ENCODE measurements around the gene CHST4. TPM values are rescaled to one million over a fixed set of nuclear protein-coding genes. Genes with fewer than 3 reads are reported as not detected.
"Not testable (repeated sequence)": the region's sequence is repeated elsewhere in the genome, so short reads cannot be mapped to it uniquely, and the experiment has no call there.

CHST4 gene
- polyA plus RNA-seq, 12 donors = 0.13 to 0.15 TPM; not detected in 10

DNA sequence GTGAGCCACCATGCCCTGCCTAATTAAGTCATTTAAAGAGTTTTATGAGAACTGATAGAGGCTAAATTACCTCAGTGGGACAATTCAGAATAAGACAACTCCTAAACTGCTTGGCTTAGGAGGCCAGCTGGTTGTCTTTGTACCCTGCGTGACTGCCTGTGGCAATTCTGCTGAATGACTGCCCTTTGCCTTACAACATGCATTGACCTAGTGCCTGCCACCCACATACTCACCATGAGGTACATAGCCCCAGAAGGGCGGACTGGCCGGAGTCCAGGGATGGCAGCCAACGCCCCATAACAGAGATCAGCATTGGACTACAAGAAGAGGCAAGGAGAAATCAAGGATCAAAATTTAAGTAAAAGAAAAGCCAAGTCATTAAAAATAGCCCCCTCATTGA lies 43.4 kb downstream of the CHST4 start:
- no peak for DNase-seq

DNA sequence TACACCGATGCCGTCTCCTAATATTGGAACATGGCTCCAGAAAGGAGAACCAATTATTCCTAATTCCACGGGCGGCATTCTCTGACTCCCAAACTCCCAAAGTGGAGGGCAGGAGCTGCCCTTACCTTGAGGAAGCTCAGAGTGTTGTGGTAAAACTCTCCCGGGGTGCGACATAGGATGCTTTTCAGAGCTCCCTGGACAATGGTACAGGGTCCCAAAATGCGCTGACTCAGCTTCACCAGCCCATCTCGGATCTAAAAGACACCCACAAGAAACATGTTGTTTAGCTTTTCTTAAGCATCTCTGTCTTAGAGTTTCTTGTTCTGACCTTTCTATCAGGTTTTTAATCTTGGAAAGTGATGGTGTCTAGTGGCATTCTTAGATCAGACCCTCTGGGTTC lies 43.9 kb downstream of the CHST4 start:
- DNase-seq = no peak

GRCh38 chr16:71572497-71573116 lies 46.4 kb downstream of the CHST4 start:
- no peak for DNase-seq

GRCh38 chr16:71573387-71574094 lies 47.3 kb downstream of the CHST4 start:
- DNase-seq = no peak

DNA sequence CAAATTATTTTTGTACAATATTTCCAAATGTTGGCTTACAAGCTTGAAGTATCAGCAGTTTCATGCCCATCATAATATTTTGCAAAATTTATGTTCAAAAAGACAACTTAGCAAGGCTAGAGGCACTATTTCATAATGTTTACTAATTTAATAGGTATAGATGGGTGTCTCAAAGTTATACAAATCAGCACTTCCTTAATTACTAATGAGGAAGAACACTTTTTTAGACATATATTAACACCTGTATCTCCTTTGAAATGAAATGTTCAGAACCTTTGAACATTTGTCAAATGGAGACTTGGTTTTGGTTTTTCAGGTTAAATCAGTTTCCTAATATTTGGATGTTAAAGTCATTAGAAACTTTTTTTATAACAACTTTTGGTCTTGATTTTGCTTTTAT lies 48.5 kb downstream of the CHST4 start:
- no peak for DNase-seq

GRCh38 chr16:71576971-71577370 lies 50.7 kb downstream of the CHST4 start, which contains the start of gene TAT:
Gene TAT, minus strand, starts transcription at chr16:71577092. Its CDS starts 677 bp downstream, at chr16:71576415.
- DNase-seq = no peak

DNA sequence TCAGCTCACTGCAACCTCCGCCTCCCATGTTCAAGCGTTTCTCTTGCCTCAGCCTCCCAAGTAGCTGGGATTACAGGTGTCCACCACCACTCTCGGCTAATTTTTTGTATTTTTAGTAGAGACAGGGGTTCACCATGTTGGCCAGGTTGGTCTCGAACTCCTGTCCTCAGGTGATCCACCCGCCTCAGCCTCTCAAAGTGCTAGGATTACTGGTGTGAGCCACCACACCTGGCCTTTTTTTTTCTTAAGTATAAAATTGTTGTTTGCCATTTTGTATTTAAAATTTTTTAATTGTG lies 56.3 kb downstream of the CHST4 start:
- DNase-seq = not testable (repeated sequence)

DNA sequence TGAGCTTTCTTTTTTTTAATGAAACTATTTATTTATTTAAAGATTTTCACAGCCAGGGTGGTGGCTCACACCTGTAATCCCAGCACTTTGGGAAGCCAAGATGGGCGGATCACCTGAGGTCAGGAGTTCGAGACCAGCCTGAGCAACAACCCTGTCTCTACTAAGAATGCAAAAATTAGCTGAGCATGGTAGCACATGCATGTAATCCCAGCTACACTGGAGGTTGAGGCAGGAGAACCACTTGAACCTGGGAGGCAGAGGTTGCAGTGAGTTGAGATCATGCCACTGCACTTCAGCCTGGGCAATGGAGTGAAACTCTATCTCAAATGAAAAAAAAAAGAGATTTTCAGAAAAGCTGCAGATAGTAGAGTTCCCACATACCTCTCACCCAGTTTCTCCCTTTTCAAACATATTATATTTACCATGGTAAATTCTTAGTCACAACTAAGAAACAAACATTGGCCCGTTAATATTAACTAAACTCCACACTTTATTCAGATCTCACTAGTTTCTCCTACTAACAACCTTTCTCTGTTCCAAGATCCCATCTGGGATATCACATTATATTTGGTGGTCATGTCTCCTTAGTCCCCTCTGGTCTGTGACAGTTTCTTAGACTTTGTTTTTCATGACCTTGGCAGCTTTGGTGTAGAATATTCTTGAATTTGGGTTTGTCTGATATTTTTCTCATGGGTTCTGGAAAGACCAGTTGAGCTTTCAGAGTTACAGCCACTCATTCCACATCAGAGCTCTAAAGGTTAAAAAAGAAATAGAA lies 58.5 kb downstream of the CHST4 start:
- DNase-seq = no peak

- no peak for DNase-seq
Observed at GRCh38 chr16:71585318-71585703, 59.1 kb downstream of the CHST4 start.

Other genes starting within 250 kb of the CHST4 start
- 10 to 100 TPM in 11 of 12 donors, not detected in 1; 20.3 to 34.2 (median 27.4) TPM for gene CMTR2, start 237.0 kb upstream of the CHST4 start, polyA plus RNA-seq (ENCODE audit: insufficient read length in 12 of 12)
- 1 to 10 TPM in 3 of 12 donors, under 1 TPM in 7, not detected in 2; 0.45 to 1.4 (median 0.71) TPM for gene CALB2, start 167.7 kb upstream of the CHST4 start, polyA plus RNA-seq (ENCODE audit: insufficient read length in 12 of 12)
- gene TLE7, start 84.4 kb upstream of the CHST4 start, polyA plus RNA-seq (ENCODE audit: insufficient read length in 12 of 12) = not detected
- gene ZNF23, start 64.2 kb upstream of the CHST4 start, polyA plus RNA-seq (ENCODE audit: insufficient read length in 12 of 12) = 10 to 100 TPM in 9 of 12 donors, 1 to 10 TPM in 2, not detected in 1; 9.5 to 15.4 (median 11.8) TPM
- gene ZNF19, start 37.1 kb upstream of the CHST4 start, polyA plus RNA-seq (ENCODE audit: insufficient read length in 12 of 12) = 1 to 10 TPM in 10 of 12 donors, not detected in 2; 2.4 to 3.9 (median 2.6) TPM
- gene TAT, start 50.7 kb downstream of the CHST4 start, polyA plus RNA-seq (ENCODE audit: insufficient read length in 12 of 12) = under 1 TPM in 4 of 12 donors, not detected in 8; 0.04 to 0.12 (median 0.07) TPM
- gene MARVELD3, start 99.8 kb downstream of the CHST4 start, polyA plus RNA-seq (ENCODE audit: insufficient read length in 12 of 12) = 1 to 10 TPM in 3 of 12 donors, under 1 TPM in 8, not detected in 1; 0.07 to 7.7 (median 0.29) TPM
- 10 to 100 TPM in 1 of 12 donors, 1 to 10 TPM in 10, not detected in 1; 4.8 to 20.0 (median 6.3) TPM for gene PHLPP2, start 198.3 kb downstream of the CHST4 start, polyA plus RNA-seq (ENCODE audit: insufficient read length in 12 of 12)